Activated CD4-positive, alpha-beta T cell treated with anti-CD3 and anti-CD28 coated beads for 36 hours (primary cell): ENCODE results near the gene IRF2BPL. TPM values are rescaled to one million over a fixed set of nuclear protein-coding genes. Genes with fewer than 3 reads are reported as not detected.

Experiments
- ATAC-seq: fragments of 200-7000 bp; cut with Tn5 transposase; one replicate; pipeline ENCODE4 v1.10.0; 2021; ENCODE audit warnings: mild to moderate bottlenecking, moderate library complexity
- CTCF ChIA-PET: fragments of 350-600 bp; sonication (Branson Sonifier 250); formaldehyde crosslinking; loops from one replicate; lab custom pipeline; 2021; ENCODE audit warnings: antibody characterized with exemption; lab: Charles Lee
- POLR2A ChIA-PET: fragments of 350-600 bp; sonication (Branson Sonifier 250); formaldehyde crosslinking; loops from one replicate; lab custom pipeline; 2021; ENCODE audit warnings: antibody characterized with exemption, inconsistent platforms; lab: Charles Lee
- DNase-seq: peaks from one replicate; pipeline ENCODE4 v3.0.0-alpha.2; 2020
- H3K27ac Mint-ChIP-seq: one replicate; pipeline ENCODE4 v1.8.0; 2021; ENCODE audit warnings: mixed read lengths
- H3K27me3 Mint-ChIP-seq: one replicate; pipeline ENCODE4 v1.8.0; 2021; ENCODE audit warnings: mixed read lengths
- H3K36me3 Mint-ChIP-seq: one replicate; pipeline ENCODE4 v1.8.0; 2021; ENCODE audit warnings: low read depth, mixed read lengths
- H3K4me1 Mint-ChIP-seq: one replicate; pipeline ENCODE4 v1.8.0; 2021; ENCODE audit warnings: mixed read lengths
- H3K4me3 Mint-ChIP-seq: one replicate; pipeline ENCODE4 v1.8.0; 2021; ENCODE audit warnings: mild to moderate bottlenecking, moderate library complexity, mixed read lengths
- H3K9me3 Mint-ChIP-seq: one replicate; pipeline ENCODE4 v1.8.0; 2021; ENCODE audit warnings: low read depth, mixed read lengths
- intact Hi-C, 2 experiments: fragments of 100-400 bp; cut with DNase I in 1 of 2; cut with micrococcal nuclease in 1 of 2; formaldehyde crosslinking; loops; one replicate each; pipeline versions ENCODE4 v1.14.2 to v1.15.1; 2022 to 2024; cut with DNase I, micrococcal nuclease
- total RNA-seq, 2 experiments: library from RNA; stranded (reverse); gene quantifications; one replicate each; pipeline ENCODE4 v1.2.3, GENCODE V29; 2021

The IRF2BPL gene
- total RNA-seq, 2 experiments from 2014 or later: 34.3 to 40.1 TPM

GRCh38 chr14:77008541-77008940 is 20.0 kb downstream of the IRF2BPL start:
- intact Hi-C loops: no loop called here

GRCh38 chr14:77007975-77008421 is 20.5 kb downstream of the IRF2BPL start:
- Mint-ChIP-seq H3K9me3 (no peaks in the 10 kb centered on the region), H3K27ac (no peak overlapping the region), H3K36me3 (no peaks in the 10 kb centered on the region), H3K4me3 (no peak overlapping the region), H3K27me3 (no peaks in the 10 kb centered on the region), H3K4me1 (peaks cover 22% of the 10 kb centered on the region)
- DNase-seq (no peak), ATAC-seq (no peak)
- ChIA-PET POLR2A (no interaction called here), CTCF (interaction anchor here (1.3 kb wide), 1 partner anchor 52 kb away, joined by 5 read pairs; no protein-coding TSS in a partner anchor)
- intact Hi-C loops: no loop called here

More at GRCh38 chr14:77008541-77008940, 20.0 kb downstream of the IRF2BPL start:
- DNase-seq: no peak
- Mint-ChIP-seq H3K4me1 (peaks cover 22% of the 10 kb centered on the region), H3K27me3 (no peaks in the 10 kb centered on the region), H3K36me3 (no peaks in the 10 kb centered on the region), H3K9me3 (no peaks in the 10 kb centered on the region), H3K4me3 (no peak overlapping the region), H3K27ac (no peak overlapping the region)
- POLR2A ChIA-PET: no interaction called here
- no peak for ATAC-seq
- CTCF ChIA-PET: interaction anchor here (1.3 kb wide), 1 partner anchor 53 kb away, joined by 5 read pairs; no protein-coding TSS in a partner anchor

DNA sequence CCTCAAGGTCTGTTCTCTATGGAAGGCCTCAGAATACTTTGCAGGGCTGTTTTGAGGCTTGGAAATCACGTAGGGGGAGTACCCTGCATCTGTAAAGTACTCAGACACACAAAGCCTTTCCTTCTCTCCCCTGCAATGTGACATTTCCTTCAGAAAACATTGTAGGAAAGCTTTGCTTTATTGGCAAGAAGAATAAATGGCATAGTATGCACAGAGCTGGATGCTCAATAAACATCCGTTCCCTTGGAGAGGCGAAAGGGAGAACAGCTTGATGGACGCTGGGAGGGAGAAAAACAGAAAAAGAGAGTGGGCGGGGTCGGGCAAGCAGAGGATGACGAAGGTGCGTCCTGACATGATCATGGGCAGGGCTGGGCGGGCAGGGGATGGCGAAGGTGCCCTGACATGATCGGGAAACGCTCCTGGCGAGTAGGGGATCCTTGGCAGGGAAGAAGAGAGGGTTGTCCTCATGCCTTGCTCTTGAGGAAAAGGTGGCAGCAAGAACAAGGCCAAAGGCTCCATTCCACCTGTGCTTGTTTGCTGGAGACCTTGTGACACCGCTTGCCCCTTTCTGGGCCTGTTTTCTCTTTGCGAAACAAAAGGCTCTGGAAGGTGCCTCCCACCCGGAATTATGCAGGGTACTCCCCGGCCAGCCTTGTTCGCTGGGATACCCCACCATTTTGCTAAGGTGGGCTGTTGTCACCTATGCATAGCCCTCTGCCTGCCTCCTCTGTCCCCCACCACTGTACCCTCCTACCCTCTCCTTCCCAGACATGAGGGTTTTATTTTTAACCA is 21.1 kb downstream of the IRF2BPL start:
- Mint-ChIP-seq H3K4me1 (peaks cover 22% of the 10 kb centered on the region), H3K4me3 (no peak overlapping the region), H3K27me3 (no peaks in the 10 kb centered on the region), H3K9me3 (no peaks in the 10 kb centered on the region), H3K36me3 (no peaks in the 10 kb centered on the region), H3K27ac (no peak overlapping the region)
- ATAC-seq (no peak), DNase-seq (no peak)
- ChIA-PET CTCF (no interaction called here), POLR2A (no interaction called here)
- intact Hi-C loops: no loop called here

DNA sequence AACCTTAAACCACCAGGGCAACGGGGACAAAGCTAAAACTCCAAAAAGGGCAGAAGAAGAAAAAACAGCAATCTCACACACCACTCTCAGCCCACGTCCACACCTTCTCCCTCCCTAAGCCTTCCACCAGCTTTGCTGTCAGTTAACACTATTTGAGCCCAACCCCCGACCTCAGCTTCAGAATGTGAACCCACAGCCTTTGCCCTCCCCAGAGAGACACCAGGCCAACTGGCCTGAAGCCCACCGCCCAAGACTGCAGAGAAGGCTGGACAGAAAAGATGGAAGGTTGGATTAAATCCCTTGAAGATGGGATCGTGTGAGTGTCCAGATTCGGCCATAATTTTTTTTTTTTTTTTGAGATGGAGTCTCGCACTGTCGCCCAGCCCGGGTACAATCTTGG is 22.4 kb downstream of the IRF2BPL start:
- Mint-ChIP-seq H3K36me3 (no peaks in the 10 kb centered on the region), H3K27ac (peak overlapping the region; percentile 11), H3K4me1 (peaks cover 13% of the 10 kb centered on the region), H3K9me3 (no peaks in the 10 kb centered on the region), H3K27me3 (no peaks in the 10 kb centered on the region), H3K4me3 (no peak overlapping the region)
- ChIA-PET CTCF (interaction anchor here (0.7 kb wide), 1 partner anchor 64 kb away, joined by 3 read pairs; no protein-coding TSS in a partner anchor), POLR2A (no interaction called here)
- ATAC-seq (no peak), DNase-seq (no peak)
- intact Hi-C loops: no loop called here

DNA sequence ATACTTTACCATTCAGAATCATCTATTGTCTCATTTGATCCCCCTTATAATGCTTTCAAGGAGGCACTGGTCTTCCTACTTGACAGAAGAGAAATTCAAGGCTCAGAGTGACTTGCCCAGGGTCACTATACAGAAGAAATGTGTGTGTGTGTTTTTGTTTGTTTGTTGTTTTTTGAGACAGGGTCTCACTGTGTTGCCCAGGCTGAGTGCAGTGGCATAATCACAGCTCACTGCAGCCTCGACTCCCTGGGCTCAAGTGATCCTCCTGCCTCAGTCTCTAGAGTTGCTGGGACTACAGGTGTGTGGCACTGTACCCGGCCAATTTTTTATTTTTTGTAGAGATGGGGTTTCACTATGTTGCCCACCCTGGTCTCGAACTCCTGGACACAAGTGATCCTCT is 22.9 kb downstream of the IRF2BPL start:
- intact Hi-C loops: no loop called here
- Mint-ChIP-seq H3K4me3 (no peak overlapping the region), H3K4me1 (peaks cover 13% of the 10 kb centered on the region), H3K36me3 (no peaks in the 10 kb centered on the region), H3K27ac (no peak overlapping the region), H3K9me3 (no peaks in the 10 kb centered on the region), H3K27me3 (no peaks in the 10 kb centered on the region)
- ATAC-seq: no peak
- DNase-seq: no peak
- ChIA-PET CTCF (no interaction called here), POLR2A (no interaction called here)

DNA sequence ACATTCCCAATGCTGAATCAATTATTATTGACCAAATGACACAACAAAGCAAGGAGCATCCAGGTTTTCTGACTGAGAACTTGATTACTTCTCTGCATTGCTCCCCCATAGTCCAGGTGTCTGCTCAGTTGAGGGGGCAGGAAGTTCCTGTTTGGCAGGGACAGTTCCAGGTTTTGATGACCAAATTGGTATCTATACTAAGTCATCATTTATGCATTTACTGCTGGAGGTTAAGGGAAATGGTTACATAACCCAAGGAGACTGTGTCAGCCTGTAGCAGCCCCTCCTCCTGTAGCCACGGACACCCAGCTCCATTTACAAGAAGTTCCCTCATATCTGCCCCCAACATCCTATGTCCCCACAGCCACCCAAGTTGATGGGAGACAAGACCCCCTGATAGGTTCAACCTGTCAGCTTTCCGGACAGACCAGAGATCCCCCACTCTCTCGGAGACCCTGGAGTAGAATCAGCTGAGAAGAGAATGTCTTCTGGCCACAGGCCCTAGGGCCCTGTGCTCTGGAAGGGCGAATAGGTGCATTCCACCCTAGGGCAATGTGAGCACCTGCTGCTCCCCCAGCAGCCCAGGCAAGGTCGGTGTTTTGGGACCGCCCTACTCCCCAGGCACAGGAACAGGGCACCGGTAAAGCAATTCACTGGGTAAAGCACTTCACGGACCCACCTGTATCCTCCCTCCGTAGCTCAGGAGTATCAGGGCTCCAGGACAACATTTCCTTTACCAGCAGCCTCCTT is 23.6 kb downstream of the IRF2BPL start:
- no peaks in the 10 kb centered on the region for H3K36me3 Mint-ChIP-seq

DNA sequence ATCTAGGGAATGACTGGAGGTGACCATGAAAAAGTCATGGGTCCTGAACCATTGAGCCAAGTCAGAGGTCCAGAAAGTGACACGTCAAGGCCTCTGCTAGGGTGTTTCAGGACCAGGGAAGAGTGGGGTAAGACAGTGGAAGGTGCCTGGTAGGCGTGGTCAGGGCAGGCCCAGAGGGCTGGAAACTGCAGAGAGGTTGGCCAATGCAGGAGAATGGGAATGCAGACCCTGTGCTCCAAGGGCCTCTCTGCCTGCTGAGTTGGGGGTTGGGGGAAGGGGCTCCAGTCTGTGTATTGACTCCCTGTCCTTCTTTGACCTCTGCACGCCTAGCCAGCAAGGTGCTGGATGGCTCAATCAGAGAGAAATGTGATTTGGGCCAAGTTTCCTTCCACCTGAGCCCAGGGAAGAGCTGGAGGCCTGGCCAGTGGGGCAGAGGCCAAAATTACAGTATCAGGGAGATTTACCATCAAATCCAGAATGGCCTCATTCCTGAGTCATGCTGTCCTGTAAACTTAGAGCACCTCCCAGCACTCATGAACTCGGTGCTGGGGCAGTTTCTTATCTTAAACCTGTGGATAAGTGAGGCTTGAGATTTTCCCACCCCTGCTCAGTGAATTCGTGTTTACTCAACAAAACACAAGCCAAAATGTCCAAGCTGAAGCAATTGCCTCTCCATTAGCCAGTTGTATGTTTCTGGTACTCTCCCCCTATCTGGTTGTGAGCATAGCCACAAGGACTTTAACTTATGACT is 24.4 kb downstream of the IRF2BPL start:
- CTCF ChIA-PET: interaction anchor here (0.8 kb wide), 1 partner anchor 57 kb away, joined by 3 read pairs; no protein-coding TSS in a partner anchor
- Mint-ChIP-seq H3K4me3 (no peak overlapping the region), H3K36me3 (no peaks in the 10 kb centered on the region), H3K4me1 (peaks cover 17% of the 10 kb centered on the region), H3K27me3 (no peaks in the 10 kb centered on the region), H3K27ac (no peak overlapping the region), H3K9me3 (no peaks in the 10 kb centered on the region)
- no peak for DNase-seq
- ATAC-seq: no peak
- POLR2A ChIA-PET: no interaction called here
- intact Hi-C loops: no loop called here

More for the DNA sequence above, 23.6 kb downstream of the IRF2BPL start:
- no peak overlapping the region for H3K27ac Mint-ChIP-seq
- no peaks in the 10 kb centered on the region for H3K9me3 Mint-ChIP-seq
- ATAC-seq (peak; percentile 26), DNase-seq (no peak)
- ChIA-PET CTCF (interaction anchor here (0.6 to 0.8 kb wide), 2 partner anchors 58 to 272 kb away, joined by 3 read pairs; no protein-coding TSS in a partner anchor), POLR2A (no interaction called here)
- H3K27me3 Mint-ChIP-seq: no peaks in the 10 kb centered on the region
- no peak overlapping the region for H3K4me3 Mint-ChIP-seq
- peaks cover 17% of the 10 kb centered on the region for H3K4me1 Mint-ChIP-seq
- intact Hi-C loops: no loop called here

- ChIA-PET CTCF (interaction anchor here (0.6 to 0.7 kb wide), 2 partner anchors 131 to 194 kb away, joined by 4 read pairs; no protein-coding TSS in a partner anchor), POLR2A (no interaction called here)
- Mint-ChIP-seq H3K27me3 (no peaks in the 10 kb centered on the region), H3K4me1 (peaks cover 17% of the 10 kb centered on the region), H3K4me3 (no peak overlapping the region), H3K9me3 (no peaks in the 10 kb centered on the region), H3K27ac (no peak overlapping the region), H3K36me3 (no peaks in the 10 kb centered on the region)
- intact Hi-C loops: no loop called here
- no peak for ATAC-seq
- DNase-seq: no peak
Observed at GRCh38 chr14:77002889-77003288, 25.6 kb downstream of the IRF2BPL start.

- DNase-seq (no peak), ATAC-seq (no peak)
- intact Hi-C loops: no loop called here
- Mint-ChIP-seq H3K4me3 (no peak overlapping the region), H3K4me1 (peaks cover 17% of the 10 kb centered on the region), H3K27ac (no peak overlapping the region), H3K27me3 (no peaks in the 10 kb centered on the region), H3K36me3 (no peaks in the 10 kb centered on the region), H3K9me3 (no peaks in the 10 kb centered on the region)
- CTCF ChIA-PET: interaction anchor here (0.6 to 1.5 kb wide), 2 partner anchors 14 to 131 kb away, joined by 4 to 5 read pairs; no protein-coding TSS in a partner anchor
- POLR2A ChIA-PET: no interaction called here
Observed at GRCh38 chr14:77002335-77002734, 26.2 kb downstream of the IRF2BPL start.

GRCh38 chr14:77000340-77001270 is 27.9 kb downstream of the IRF2BPL start:
- CTCF ChIA-PET: interaction anchor here (0.5 to 1.5 kb wide), 7 partner anchors 10 to 128 kb away, joined by 3 to 5 read pairs (median 3); no protein-coding TSS in a partner anchor
- Mint-ChIP-seq H3K4me3 (peak overlapping the region; percentile 34), H3K9me3 (no peaks in the 10 kb centered on the region), H3K27me3 (no peaks in the 10 kb centered on the region), H3K4me1 (peaks cover 23% of the 10 kb centered on the region), H3K27ac (peak overlapping the region; percentile 82), H3K36me3 (no peaks in the 10 kb centered on the region)
- ATAC-seq (peak; percentile 75), DNase-seq (peak; percentile 47)
- POLR2A ChIA-PET: no interaction called here
- intact Hi-C loops: no loop called here
